B cell (primary cell): ENCODE results near the gene BPIFA3.

ENCODE experiments used
- EZH2 ChIP-seq: IDR thresholded peaks from 2 replicates; pipeline ENCODE4 v1.6.1; 2012; ENCODE audit warnings: borderline replicate concordance, low read depth, mild to moderate bottlenecking, moderate library complexity, low read length; ENCODE audit not compliant: insufficient read depth, poor library complexity, severe bottlenecking
- TF ChIP-seq, protein P1 (sequence below): fragments of 200-600 bp; IDR thresholded peaks from one replicate; pipeline ENCODE4 v1.8.0; 2022; ENCODE audit warnings: antibody characterized with exemption, mild to moderate bottlenecking

DNA sequence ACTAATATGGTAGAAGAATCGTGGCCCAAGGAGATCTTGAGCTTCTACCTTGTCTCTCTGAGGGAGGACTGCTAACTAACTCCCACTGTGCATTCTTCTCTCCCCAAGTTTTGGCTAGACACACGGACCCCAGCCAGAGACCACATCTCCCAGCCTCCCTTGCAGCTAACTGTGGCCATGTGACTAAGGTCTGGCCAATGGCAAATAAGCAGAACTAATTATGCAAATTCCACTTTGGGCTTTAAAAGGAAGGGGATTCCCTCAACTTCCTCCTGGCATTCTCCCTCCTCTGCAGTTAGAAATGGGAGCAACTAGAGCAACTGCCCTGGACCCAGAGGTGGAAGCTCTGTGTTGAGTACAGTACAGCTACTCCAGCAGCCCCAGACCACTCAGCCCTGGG, 33.8 kb upstream of the BPIFA3 start:
- TF ChIP-seq, protein P1, sequence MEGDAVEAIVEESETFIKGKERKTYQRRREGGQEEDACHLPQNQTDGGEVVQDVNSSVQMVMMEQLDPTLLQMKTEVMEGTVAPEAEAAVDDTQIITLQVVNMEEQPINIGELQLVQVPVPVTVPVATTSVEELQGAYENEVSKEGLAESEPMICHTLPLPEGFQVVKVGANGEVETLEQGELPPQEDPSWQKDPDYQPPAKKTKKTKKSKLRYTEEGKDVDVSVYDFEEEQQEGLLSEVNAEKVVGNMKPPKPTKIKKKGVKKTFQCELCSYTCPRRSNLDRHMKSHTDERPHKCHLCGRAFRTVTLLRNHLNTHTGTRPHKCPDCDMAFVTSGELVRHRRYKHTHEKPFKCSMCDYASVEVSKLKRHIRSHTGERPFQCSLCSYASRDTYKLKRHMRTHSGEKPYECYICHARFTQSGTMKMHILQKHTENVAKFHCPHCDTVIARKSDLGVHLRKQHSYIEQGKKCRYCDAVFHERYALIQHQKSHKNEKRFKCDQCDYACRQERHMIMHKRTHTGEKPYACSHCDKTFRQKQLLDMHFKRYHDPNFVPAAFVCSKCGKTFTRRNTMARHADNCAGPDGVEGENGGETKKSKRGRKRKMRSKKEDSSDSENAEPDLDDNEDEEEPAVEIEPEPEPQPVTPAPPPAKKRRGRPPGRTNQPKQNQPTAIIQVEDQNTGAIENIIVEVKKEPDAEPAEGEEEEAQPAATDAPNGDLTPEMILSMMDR, result no peak
- TF ChIP-seq EZH2, result no peak
